GM21381 (cell line): Measurements from ENCODE around the gene SVOP.
A peak's percentile ranks its signal among the peaks of the same experiment; 100 is the strongest.

ENCODE experiments used
- ATAC-seq: cut with Tn5 transposase; IDR thresholded peaks from one replicate; pipeline ENCODE4 v1.9.1; 2021; ENCODE audit warnings: mild to moderate bottlenecking, moderate library complexity; ENCODE audit not compliant: unreplicated experiment

The SVOP gene

GRCh38 chr12:108939594-108939993, 81.3 kb downstream of the SVOP start:
- ATAC-seq = no peak

- ATAC-seq = no peak
Observed at GRCh38 chr12:108938247-108938924, 82.5 kb downstream of the SVOP start.

GRCh38 chr12:108935159-108935763, 85.6 kb downstream of the SVOP start:
- ATAC-seq = no peak

GRCh38 chr12:108933949-108934348, 86.9 kb downstream of the SVOP start:
- ATAC-seq = no peak

GRCh38 chr12:108930756-108931155, 90.1 kb downstream of the SVOP start:
- no peak for ATAC-seq

- ATAC-seq = peak; percentile 74
Observed at GRCh38 chr12:108930155-108930554, 90.7 kb downstream of the SVOP start.

GRCh38 chr12:108928695-108929094, 92.2 kb downstream of the SVOP start:
- no peak for ATAC-seq

- no peak for ATAC-seq
Observed at GRCh38 chr12:108922918-108923317, 98.0 kb downstream of the SVOP start.

- ATAC-seq = no peak
Observed at GRCh38 chr12:108921946-108922345, 98.9 kb downstream of the SVOP start.

GRCh38 chr12:108918960-108919642, 101.8 kb downstream of the SVOP start:
- ATAC-seq = no peak

- ATAC-seq = no peak
Observed at GRCh38 chr12:108918206-108918605, 102.7 kb downstream of the SVOP start.

GRCh38 chr12:108916336-108916735, 104.5 kb downstream of the SVOP start:
- no peak for ATAC-seq

GRCh38 chr12:108915632-108916133, 105.2 kb downstream of the SVOP start:
- ATAC-seq = no peak

- no peak for ATAC-seq
Observed at GRCh38 chr12:108914121-108914531, 106.7 kb downstream of the SVOP start.

GRCh38 chr12:108912361-108912760, 108.5 kb downstream of the SVOP start:
- ATAC-seq = no peak

- no peak for ATAC-seq
Observed at GRCh38 chr12:108911915-108912314, 109.0 kb downstream of the SVOP start.

GRCh38 chr12:108910336-108910735, 110.5 kb downstream of the SVOP start:
- ATAC-seq = no peak

GRCh38 chr12:108907839-108908351, 113.0 kb downstream of the SVOP start:
- no peak for ATAC-seq

GRCh38 chr12:108906971-108907370, 113.9 kb downstream of the SVOP start:
- no peak for ATAC-seq

GRCh38 chr12:108905725-108906124, 115.1 kb downstream of the SVOP start:
- ATAC-seq = no peak

- ATAC-seq = no peak
Observed at GRCh38 chr12:108899145-108899544, 121.7 kb downstream of the SVOP start.

GRCh38 chr12:108896817-108897216, 124.1 kb downstream of the SVOP start:
- ATAC-seq = no peak
